GM23338 (cell line): Measurements from ENCODE around the gene DNAJC7.
"Not testable (repeated sequence)": the region's sequence is repeated elsewhere in the genome, so short reads cannot be mapped to it uniquely, and the experiment has no call there.

Source experiments
- CTCF ChIP-seq, 2 experiments: fragments of 200-600 bp in 1 of 2; sonication (generic) in 1 of 2; conservative IDR thresholded peaks; 2 replicates each; pipeline versions ENCODE4 v1.5.1 to v1.6.1; 2016 to 2017; ENCODE audit warnings: antibody characterized with exemption in 2 of 2, low read depth in 2 of 2, mild to moderate bottlenecking in 2 of 2, moderate library complexity in 1 of 2
- EZH2 ChIP-seq: fragments of 200-600 bp; sonication (generic); IDR thresholded peaks from one replicate; pipeline ENCODE4 v1.8.0; 2017; ENCODE audit warnings: antibody characterized with exemption, mild to moderate bottlenecking, low read depth; ENCODE audit not compliant: unreplicated experiment
- EZH2phosphoT487 ChIP-seq: fragments of 200-600 bp; sonication (generic); IDR thresholded peaks from one replicate; pipeline ENCODE4 v1.8.1; 2018; ENCODE audit warnings: antibody characterized with exemption; ENCODE audit not compliant: unreplicated experiment
- POLR2AphosphoS5 ChIP-seq: IDR thresholded peaks from 2 replicates; pipeline ENCODE4 v1.6.1; 2016; ENCODE audit warnings: antibody characterized with exemption, low read depth
- REST ChIP-seq: IDR thresholded peaks from one replicate; pipeline ENCODE4 v1.6.1; 2018; ENCODE audit warnings: antibody characterized with exemption; ENCODE audit not compliant: unreplicated experiment

- not testable (repeated sequence) for TF ChIP-seq REST; CTCF (conservative IDR thresholded peaks at IDR 0.05; ENCODE audit: low read depth in 2 of 2); EZH2phosphoT487; EZH2; POLR2AphosphoS5
Observed at GRCh38 chr17:41931715-41932114, 85.5 kb downstream of the DNAJC7 start.
